Activated CD4-positive, alpha-beta memory T cell treated with anti-CD3 and anti-CD28 coated beads, Interleukin-2, amount 10 ng/mL, durations not matched to agents 7 days and 5 days (primary cell): ENCODE measurements around the gene AHDC1. TPM values are rescaled to one million over a fixed set of nuclear protein-coding genes. Genes with fewer than 3 reads are reported as not detected.

Source experiments
- CTCF ChIA-PET: fragments of 350-600 bp; sonication (Branson Sonifier 250); formaldehyde crosslinking; loops from one replicate; lab custom pipeline; 2021; ENCODE audit warnings: antibody characterized with exemption, inconsistent platforms; lab: Charles Lee
- POLR2A ChIA-PET: fragments of 350-600 bp; sonication (Branson Sonifier 250); formaldehyde crosslinking; loops from one replicate; lab custom pipeline; 2021; ENCODE audit warnings: antibody characterized with exemption; lab: Charles Lee
- DNase-seq: peaks from one replicate; pipeline ENCODE4 v3.0.0-alpha.2; 2020
- H3K27ac Mint-ChIP-seq: one replicate; pipeline ENCODE4 v1.8.0; 2021; ENCODE audit warnings: mild to moderate bottlenecking, mixed read lengths
- H3K27me3 Mint-ChIP-seq: one replicate; pipeline ENCODE4 v1.8.0; 2021; ENCODE audit warnings: mixed read lengths
- H3K36me3 Mint-ChIP-seq: one replicate; pipeline ENCODE4 v1.8.0; 2021; ENCODE audit warnings: low read depth, mixed read lengths
- H3K4me1 Mint-ChIP-seq: one replicate; pipeline ENCODE4 v1.8.0; 2021; ENCODE audit warnings: mixed read lengths
- H3K4me3 Mint-ChIP-seq: one replicate; pipeline ENCODE4 v1.8.0; 2021; ENCODE audit warnings: mild to moderate bottlenecking, mixed read lengths
- H3K9me3 Mint-ChIP-seq: one replicate; pipeline ENCODE4 v1.8.0; 2021; ENCODE audit warnings: mixed read lengths
- total RNA-seq, 2 experiments: library from RNA; stranded (reverse); gene quantifications; one replicate each; pipeline ENCODE4 v1.2.3, GENCODE V29; 2021

The AHDC1 gene
- total RNA-seq, 2 experiments from 2014 or later = 16.9 to 18.9 TPM

GRCh38 chr1:27491748-27492700 lies 111.9 kb downstream of the AHDC1 start:
- Mint-ChIP-seq H3K4me1 (peaks cover 40% of the 10 kb centered on the region), H3K27ac (peak overlapping the region; percentile 21), H3K9me3 (no peaks in the 10 kb centered on the region), H3K27me3 (no peaks in the 10 kb centered on the region), H3K36me3 (peaks cover 9% of the 10 kb centered on the region), H3K4me3 (no peak overlapping the region)
- POLR2A ChIA-PET = interaction anchor here (0.7 to 5.9 kb wide), 5 partner anchors 23 to 166 kb away, joined by 3 to 43 read pairs (median 3); no protein-coding TSS in a partner anchor
- CTCF ChIA-PET = interaction anchor here (1.0 to 2.7 kb wide), 5 partner anchors 31 to 171 kb away, joined by 3 to 14 read pairs (median 7); no protein-coding TSS in a partner anchor
- DNase-seq = no peak

- ChIA-PET POLR2A (interaction anchor here (0.6 to 5.9 kb wide), 37 partner anchors 9 to 336 kb away, joined by 3 to 43 read pairs (median 5); partner anchors contain the start of genes FAM76A, SLC9A1 and WDTC1), CTCF (interaction anchor here (0.6 to 2.6 kb wide), 11 partner anchors 18 to 173 kb away, joined by 3 to 14 read pairs (median 4); no protein-coding TSS in a partner anchor)
Observed at GRCh38 chr1:27489973-27490741, 113.8 kb downstream of the AHDC1 start, which contains the start of gene WASF2. Gene WASF2 (minus strand): TSS chr1:27490167. CDS start chr1:27428890, 61,277 bp downstream.

GRCh38 chr1:27489501-27489972 lies 114.4 kb downstream of the AHDC1 start:
- H3K27me3 Mint-ChIP-seq = no peaks in the 10 kb centered on the region
- H3K36me3 Mint-ChIP-seq = peaks cover 13% of the 10 kb centered on the region
- peak overlapping the region; percentile 89 for H3K27ac Mint-ChIP-seq
- no peak for DNase-seq
- ChIA-PET CTCF (interaction anchor here (0.6 to 2.6 kb wide), 10 partner anchors 21 to 138 kb away, joined by 3 to 14 read pairs (median 4); no protein-coding TSS in a partner anchor), POLR2A (interaction anchor here (0.7 to 5.9 kb wide), 34 partner anchors 9 to 335 kb away, joined by 3 to 43 read pairs (median 5); partner anchors contain the start of genes FAM76A, SLC9A1 and WDTC1)
- no peaks in the 10 kb centered on the region for H3K9me3 Mint-ChIP-seq
- H3K4me1 Mint-ChIP-seq = peaks cover 43% of the 10 kb centered on the region
- H3K4me3 Mint-ChIP-seq = peak overlapping the region; percentile 94

More at GRCh38 chr1:27489973-27490741, 113.8 kb downstream of the AHDC1 start, which contains the start of gene WASF2:
- H3K27ac Mint-ChIP-seq = peak within 1 kb of the TSS; percentile 96
- peak; percentile 98 for DNase-seq
- H3K36me3 Mint-ChIP-seq = peaks cover 10% of the 10 kb centered on the region
- H3K27me3 Mint-ChIP-seq = no peaks in the 10 kb centered on the region
- no peaks in the 10 kb centered on the region for H3K9me3 Mint-ChIP-seq
- H3K4me3 Mint-ChIP-seq = peak within 1 kb of the TSS; percentile 94
- H3K4me1 Mint-ChIP-seq = peaks cover 42% of the 10 kb centered on the region

GRCh38 chr1:27487966-27488884 lies 115.7 kb downstream of the AHDC1 start:
- Mint-ChIP-seq H3K27me3 (no peaks in the 10 kb centered on the region), H3K27ac (peak overlapping the region; percentile 89), H3K4me3 (peak overlapping the region; percentile 94), H3K9me3 (no peaks in the 10 kb centered on the region), H3K36me3 (peaks cover 19% of the 10 kb centered on the region), H3K4me1 (peaks cover 43% of the 10 kb centered on the region)
- ChIA-PET CTCF (interaction anchor here (0.8 to 1.6 kb wide), 6 partner anchors 38 to 181 kb away, joined by 3 to 8 read pairs (median 5); no protein-coding TSS in a partner anchor), POLR2A (interaction anchor here (0.8 to 5.9 kb wide), 8 partner anchors 29 to 73 kb away, joined by 3 to 43 read pairs (median 12); no protein-coding TSS in a partner anchor)
- DNase-seq = no peak

- Mint-ChIP-seq H3K27ac (no peak overlapping the region), H3K36me3 (peaks cover 32% of the 10 kb centered on the region), H3K27me3 (no peaks in the 10 kb centered on the region), H3K4me1 (peaks cover 36% of the 10 kb centered on the region), H3K9me3 (no peaks in the 10 kb centered on the region), H3K4me3 (no peak overlapping the region)
- CTCF ChIA-PET = no interaction called here
- POLR2A ChIA-PET = no interaction called here
- no peak for DNase-seq
Observed at GRCh38 chr1:27485363-27485762, 118.6 kb downstream of the AHDC1 start.

Other genes starting within 250 kb of the AHDC1 start
- 10 to 100 TPM; 10.5 to 11.1 TPM for gene MAP3K6, start 237.2 kb downstream of the AHDC1 start, total RNA-seq
- gene FCN3, start 229.3 kb downstream of the AHDC1 start, total RNA-seq = not detected
- gene CD164L2, start 220.8 kb downstream of the AHDC1 start, total RNA-seq = not detected
- under 1 TPM; 0.58 to 0.65 TPM for gene GPR3, start 211.5 kb downstream of the AHDC1 start, total RNA-seq
- 100 to 1,000 TPM; 150 TPM for gene WASF2, start 114.0 kb downstream of the AHDC1 start, total RNA-seq
- not detected for gene FGR, start 31.0 kb upstream of the AHDC1 start, total RNA-seq
- 100 to 1,000 TPM; 577 to 593 TPM for gene IFI6, start 68.0 kb upstream of the AHDC1 start, total RNA-seq
- 10 to 100 TPM; 13.6 to 14.1 TPM for gene FAM76A, start 121.8 kb upstream of the AHDC1 start, total RNA-seq
- gene STX12, start 169.1 kb upstream of the AHDC1 start, total RNA-seq = 10 to 100 TPM; 32.0 to 33.1 TPM
- gene PPP1R8, start 226.6 kb upstream of the AHDC1 start, total RNA-seq = 10 to 100 TPM; 48.5 to 51.2 TPM